Cardiac muscle cell (in vitro differentiated cells and primary cell): ENCODE measurements around the gene HMGCS2. TPM values are rescaled to one million over a fixed set of nuclear protein-coding genes. Genes with fewer than 3 reads are reported as not detected.
"Not testable (repeated sequence)": the region's sequence is repeated elsewhere in the genome, so short reads cannot be mapped to it uniquely, and the experiment has no call there.

Source experiments
- DNase-seq, 2 donors: peaks; one replicate each; pipeline versions ENCODE4 v3.0.0 to v3.0.0-alpha.2; 2010 to 2017; ENCODE audit warnings: low read depth in 1 of 2, low spot score in 1 of 2
- H3K27ac ChIP-seq: fragments of 200-600 bp; sonication (generic); 2 replicates; pipeline ENCODE4 v1.5.1; 2016
- H3K27me3 ChIP-seq: fragments of 200-600 bp; sonication (generic); 2 replicates; pipeline ENCODE4 v1.6.0; 2016; ENCODE audit warnings: control low read depth
- H3K36me3 ChIP-seq: fragments of 200-600 bp; sonication (generic); 2 replicates; pipeline ENCODE4 v1.5.1; 2016; ENCODE audit warnings: control low read depth
- H3K4me1 ChIP-seq: fragments of 200-600 bp; sonication (generic); 2 replicates; pipeline ENCODE4 v1.8.1; 2017; ENCODE audit warnings: low read depth, mild to moderate bottlenecking, mixed run types
- H3K4me3 ChIP-seq: fragments of 200-600 bp; sonication (generic); 2 replicates; pipeline ENCODE4 v1.5.1; 2016; ENCODE audit warnings: mild to moderate bottlenecking
- H3K9me3 ChIP-seq: fragments of 200-600 bp; sonication (generic); 2 replicates; pipeline ENCODE4 v1.5.1; 2017; ENCODE audit warnings: low read depth, mild to moderate bottlenecking, control low read depth
- polyA plus RNA-seq: library from polyadenylated mRNA; unstranded; fragments of >200 nt; fragmentation: Nextera tagmentation; extraction: Ambion mirVana; gene quantifications from 2 replicates; pipeline ENCODE4 v1.2.1, GENCODE V29; 2016
- total RNA-seq: library from RNA; depleted of rRNA; stranded (reverse); fragments of >200 nt; gene quantifications from 2 replicates; pipeline ENCODE4 v1.2.3, GENCODE V29; 2016
- TF ChIP-seq, protein P1 (sequence below): IDR thresholded peaks from 2 replicates; pipeline ENCODE4 v1.5.1; 2012; ENCODE audit warnings: low read depth, mild to moderate bottlenecking, low read length

Gene HMGCS2
- total and polyA plus RNA-seq, 2 experiments from 2014 or later, result 0.15 TPM; not detected in 1

DNA sequence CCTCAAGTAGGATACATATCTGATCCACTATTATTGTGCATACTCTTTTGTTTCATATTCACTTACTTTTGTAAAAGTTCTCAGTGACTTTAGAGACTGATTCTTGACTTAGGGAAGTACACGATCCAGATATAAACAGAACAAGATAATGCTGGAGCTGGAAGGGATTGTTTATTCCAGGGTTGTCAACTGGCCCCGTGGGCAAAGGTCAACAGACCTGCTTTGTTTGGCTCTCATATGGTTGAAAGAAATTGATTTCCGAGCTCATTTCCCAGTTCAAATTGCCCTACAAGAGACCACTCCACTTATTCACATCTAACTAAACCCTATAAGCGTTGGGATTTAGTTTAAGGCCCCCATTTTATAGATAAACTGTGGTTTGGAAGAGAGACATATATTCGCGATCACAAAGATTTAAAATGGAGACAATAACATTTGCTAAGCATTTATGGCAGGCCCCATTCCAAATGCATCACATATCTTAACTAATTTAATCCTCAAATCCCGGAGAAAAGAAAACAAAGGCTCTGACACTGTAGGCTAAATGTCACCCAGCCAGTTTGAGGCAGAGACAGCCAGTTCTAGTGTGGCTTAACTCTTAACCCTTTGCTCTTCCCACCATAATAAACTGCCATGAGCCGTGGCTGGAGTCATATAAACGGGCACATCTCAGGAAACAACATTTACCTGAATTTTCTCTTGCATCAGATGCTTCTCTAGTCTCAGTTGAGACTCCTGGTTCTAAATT, 21.9 kb upstream of the HMGCS2 start:
- no peak overlapping the region for H3K4me3 ChIP-seq
- no peaks in the 10 kb centered on the region for H3K9me3 ChIP-seq
- no peaks in the 10 kb centered on the region for H3K27me3 ChIP-seq
- no peak for DNase-seq
- no peaks in the 10 kb centered on the region for H3K36me3 ChIP-seq
- TF ChIP-seq, protein P1, sequence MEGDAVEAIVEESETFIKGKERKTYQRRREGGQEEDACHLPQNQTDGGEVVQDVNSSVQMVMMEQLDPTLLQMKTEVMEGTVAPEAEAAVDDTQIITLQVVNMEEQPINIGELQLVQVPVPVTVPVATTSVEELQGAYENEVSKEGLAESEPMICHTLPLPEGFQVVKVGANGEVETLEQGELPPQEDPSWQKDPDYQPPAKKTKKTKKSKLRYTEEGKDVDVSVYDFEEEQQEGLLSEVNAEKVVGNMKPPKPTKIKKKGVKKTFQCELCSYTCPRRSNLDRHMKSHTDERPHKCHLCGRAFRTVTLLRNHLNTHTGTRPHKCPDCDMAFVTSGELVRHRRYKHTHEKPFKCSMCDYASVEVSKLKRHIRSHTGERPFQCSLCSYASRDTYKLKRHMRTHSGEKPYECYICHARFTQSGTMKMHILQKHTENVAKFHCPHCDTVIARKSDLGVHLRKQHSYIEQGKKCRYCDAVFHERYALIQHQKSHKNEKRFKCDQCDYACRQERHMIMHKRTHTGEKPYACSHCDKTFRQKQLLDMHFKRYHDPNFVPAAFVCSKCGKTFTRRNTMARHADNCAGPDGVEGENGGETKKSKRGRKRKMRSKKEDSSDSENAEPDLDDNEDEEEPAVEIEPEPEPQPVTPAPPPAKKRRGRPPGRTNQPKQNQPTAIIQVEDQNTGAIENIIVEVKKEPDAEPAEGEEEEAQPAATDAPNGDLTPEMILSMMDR, result no peak
- no peak overlapping the region for H3K27ac ChIP-seq
- H3K4me1 ChIP-seq, result no peaks in the 10 kb centered on the region

DNA sequence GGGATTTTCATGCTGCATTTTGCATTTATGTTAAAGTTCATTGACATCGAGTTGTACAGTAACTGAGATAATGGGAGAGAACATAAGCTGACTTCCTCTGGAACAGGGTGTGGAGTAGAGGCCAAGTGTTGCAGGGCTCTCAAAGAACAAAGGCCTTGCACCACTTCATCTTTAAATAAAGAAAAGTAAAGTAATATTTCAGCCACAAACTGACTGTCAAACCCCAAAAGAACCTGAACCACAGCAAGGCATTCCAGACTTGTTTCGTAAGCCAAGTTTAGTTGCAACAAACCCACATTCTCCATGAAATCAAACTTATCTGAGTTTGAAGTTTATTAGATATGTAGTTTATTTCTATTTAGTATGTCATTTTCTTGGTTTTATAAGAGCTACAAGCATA, 19.1 kb upstream of the HMGCS2 start:
- H3K27me3 ChIP-seq, result no peaks in the 10 kb centered on the region
- H3K36me3 ChIP-seq, result no peaks in the 10 kb centered on the region
- H3K4me3 ChIP-seq, result no peak overlapping the region
- TF ChIP-seq, protein P1, result no peak
- no peaks in the 10 kb centered on the region for H3K4me1 ChIP-seq
- DNase-seq, result peak in 1 of 2 donors; percentile 84
- H3K9me3 ChIP-seq, result no peaks in the 10 kb centered on the region
- H3K27ac ChIP-seq, result no peak overlapping the region

DNA sequence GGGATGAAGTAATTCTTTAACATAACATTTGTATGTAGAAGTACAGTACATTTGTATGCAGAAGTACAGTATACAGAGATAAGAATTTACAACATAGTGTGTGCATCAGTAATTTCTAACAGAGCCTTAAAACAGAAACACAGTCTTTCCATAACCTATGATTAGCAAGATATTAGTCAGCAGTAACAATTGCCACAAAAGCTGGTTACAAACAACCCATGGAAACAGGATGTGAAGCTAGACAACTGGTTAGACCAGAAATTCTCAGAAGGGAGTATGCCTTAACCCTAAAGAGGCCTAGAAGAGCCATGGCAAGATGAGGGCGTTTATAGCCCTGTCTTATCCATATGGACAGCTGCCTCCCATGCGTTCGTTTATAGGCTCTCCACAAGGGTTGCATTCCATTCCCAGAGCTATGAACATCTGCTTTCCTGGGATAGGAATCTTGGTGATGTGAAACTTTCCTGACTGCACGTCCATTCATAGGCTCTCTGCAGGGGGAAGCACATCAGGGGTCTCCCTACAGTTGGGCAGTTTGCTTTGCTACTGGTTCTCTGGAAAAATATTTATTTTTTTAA, 17.9 kb upstream of the HMGCS2 start:
- not testable (repeated sequence) for H3K4me3 ChIP-seq, DNase-seq, H3K27ac ChIP-seq, H3K4me1 ChIP-seq, H3K27me3 ChIP-seq, H3K9me3 ChIP-seq, H3K36me3 ChIP-seq

DNA sequence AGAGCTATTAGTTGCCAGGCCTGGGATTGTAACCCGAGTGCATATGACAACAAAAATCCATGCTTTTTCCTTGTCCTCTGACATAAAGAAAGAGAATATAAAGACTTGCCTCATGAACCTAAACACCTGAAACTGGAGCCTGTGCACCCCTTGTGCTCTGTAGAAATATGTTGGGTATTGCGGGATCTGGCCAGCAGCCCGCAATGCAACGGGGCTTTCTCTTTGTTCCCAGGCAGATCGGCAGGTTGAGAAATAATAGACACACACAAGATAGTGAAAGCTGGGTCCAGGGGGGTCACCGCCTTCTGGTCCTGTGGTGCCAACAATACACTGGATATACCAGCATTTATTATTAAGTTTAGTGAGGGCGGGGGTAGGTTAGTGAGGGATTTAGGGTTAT, 17.3 kb upstream of the HMGCS2 start:
- H3K4me3 ChIP-seq, H3K4me1 ChIP-seq, H3K36me3 ChIP-seq, H3K27me3 ChIP-seq, DNase-seq, H3K9me3 ChIP-seq, H3K27ac ChIP-seq: not testable (repeated sequence)

DNA sequence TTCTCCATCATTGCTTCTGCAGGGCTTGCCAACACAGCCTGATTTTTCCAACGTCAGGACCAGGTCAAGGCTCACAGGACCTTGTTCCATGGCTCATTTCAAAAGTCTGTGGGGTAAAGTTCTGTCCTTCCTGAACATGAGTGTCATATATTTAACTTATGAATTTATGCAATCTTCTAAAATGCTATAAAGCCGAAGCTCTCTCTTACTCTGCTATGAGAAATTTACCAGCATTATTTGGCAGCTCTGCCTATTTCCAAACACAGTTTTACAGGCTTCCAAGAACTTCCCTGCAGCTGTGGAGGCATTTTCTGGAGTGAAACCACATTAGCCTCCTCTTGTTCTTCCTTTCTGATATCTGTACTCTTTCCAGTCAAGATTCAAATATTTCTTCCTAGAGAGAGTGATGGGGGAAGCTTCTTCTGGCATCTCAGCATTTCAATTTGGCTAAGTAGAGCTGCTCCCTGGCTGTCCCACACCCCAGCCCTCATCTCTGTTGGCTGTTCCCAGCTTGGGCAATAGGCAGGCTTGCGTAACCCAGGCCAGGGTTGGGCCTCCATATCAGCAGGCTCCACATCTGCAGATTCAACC, 15.6 kb upstream of the HMGCS2 start:
- no peaks in the 10 kb centered on the region for H3K9me3 ChIP-seq
- no peak overlapping the region for H3K4me3 ChIP-seq
- no peaks in the 10 kb centered on the region for H3K4me1 ChIP-seq
- TF ChIP-seq, protein P1, result no peak
- H3K36me3 ChIP-seq, result no peaks in the 10 kb centered on the region
- no peaks in the 10 kb centered on the region for H3K27me3 ChIP-seq
- H3K27ac ChIP-seq, result no peak overlapping the region
- DNase-seq, result peak in 1 of 2 donors; percentile 94

DNA sequence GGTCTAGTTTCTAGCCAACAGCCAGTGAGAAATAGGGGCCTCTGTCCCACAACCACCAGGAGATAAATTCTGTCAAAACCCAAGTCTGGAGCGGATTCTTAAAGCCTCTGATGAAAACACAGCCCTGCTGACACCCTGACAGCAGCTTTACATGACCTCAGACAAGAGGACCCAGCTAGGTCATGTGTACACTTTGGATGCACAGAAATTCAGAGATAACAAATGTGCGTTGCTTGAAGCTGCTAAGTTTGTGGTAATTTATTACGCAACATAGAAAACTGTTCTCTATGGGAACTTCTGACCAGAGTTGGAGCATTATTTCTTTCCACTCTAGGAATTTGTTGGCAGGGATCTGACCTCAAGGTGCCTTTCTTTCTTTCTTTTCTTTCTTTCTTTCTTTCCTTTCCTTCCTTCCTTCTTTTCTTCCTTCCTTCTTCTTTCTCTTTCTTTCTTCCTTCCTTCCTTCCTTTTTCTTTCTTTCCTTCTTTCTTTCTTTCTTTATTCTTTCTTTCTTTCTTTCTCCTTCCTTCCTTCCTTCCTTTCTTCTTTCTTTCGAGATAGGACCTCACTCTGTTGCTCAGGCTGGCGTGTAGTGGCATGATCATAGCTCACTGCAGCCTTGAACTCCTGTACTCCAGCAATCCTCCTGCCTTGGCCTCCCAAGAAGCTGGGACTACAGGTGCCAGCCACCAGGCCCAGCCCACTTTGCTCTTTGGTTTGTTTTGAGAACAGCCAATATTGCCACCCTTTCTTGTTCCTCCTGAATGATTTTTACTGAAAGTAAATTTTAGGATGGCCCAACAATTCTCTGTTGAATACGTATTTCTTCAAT, 14.9 kb upstream of the HMGCS2 start:
- peak in 1 of 2 donors; percentile 92 for DNase-seq
- Histone ChIP-seq H3K27ac (no peak overlapping the region), H3K9me3 (no peaks in the 10 kb centered on the region), H3K4me3 (no peak overlapping the region), H3K27me3 (no peaks in the 10 kb centered on the region), H3K36me3 (no peaks in the 10 kb centered on the region), H3K4me1 (no peaks in the 10 kb centered on the region)
- TF ChIP-seq, protein P1, result no peak
